ENCODE data around the gene NKAIN1.

DNA sequence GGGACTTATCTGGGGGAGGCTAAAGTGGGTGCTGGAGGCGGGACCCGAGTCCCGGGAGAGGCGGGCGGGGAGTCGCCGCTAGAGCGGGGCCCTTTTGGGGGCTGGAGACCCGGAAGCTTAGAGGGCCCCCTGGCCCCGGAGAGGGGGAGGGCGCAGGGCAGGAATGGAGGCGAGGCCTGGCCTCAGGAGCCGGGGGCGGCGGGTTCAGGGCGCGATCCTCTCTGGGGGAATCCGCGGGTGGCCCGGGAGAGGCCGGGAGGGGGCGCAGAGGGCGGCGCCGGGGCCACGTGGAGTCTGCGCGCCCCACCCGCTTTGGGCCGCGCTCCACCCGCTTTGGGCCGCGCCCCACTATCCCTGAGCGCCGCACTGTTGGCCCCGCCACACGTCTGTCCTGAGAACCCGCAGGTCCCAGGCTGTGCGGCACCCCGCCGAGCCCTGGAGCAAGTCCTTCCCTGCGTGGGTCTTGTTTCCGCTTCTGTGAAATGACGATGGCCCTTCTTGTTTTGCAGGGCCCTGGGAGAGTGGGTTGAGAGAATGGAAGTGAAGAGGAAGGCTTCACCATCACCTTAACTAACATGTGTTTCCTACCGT is 84.4 kb downstream of the NKAIN1 start:
- TF ChIP-seq, protein P1, sequence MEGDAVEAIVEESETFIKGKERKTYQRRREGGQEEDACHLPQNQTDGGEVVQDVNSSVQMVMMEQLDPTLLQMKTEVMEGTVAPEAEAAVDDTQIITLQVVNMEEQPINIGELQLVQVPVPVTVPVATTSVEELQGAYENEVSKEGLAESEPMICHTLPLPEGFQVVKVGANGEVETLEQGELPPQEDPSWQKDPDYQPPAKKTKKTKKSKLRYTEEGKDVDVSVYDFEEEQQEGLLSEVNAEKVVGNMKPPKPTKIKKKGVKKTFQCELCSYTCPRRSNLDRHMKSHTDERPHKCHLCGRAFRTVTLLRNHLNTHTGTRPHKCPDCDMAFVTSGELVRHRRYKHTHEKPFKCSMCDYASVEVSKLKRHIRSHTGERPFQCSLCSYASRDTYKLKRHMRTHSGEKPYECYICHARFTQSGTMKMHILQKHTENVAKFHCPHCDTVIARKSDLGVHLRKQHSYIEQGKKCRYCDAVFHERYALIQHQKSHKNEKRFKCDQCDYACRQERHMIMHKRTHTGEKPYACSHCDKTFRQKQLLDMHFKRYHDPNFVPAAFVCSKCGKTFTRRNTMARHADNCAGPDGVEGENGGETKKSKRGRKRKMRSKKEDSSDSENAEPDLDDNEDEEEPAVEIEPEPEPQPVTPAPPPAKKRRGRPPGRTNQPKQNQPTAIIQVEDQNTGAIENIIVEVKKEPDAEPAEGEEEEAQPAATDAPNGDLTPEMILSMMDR (IDR thresholded peaks at IDR 0.05; ENCODE audit: extremely low read depth in 1 of 2, insufficient read depth in 1 of 2, low read depth in 1 of 2, low read length in 2 of 2), result peak; percentile 25 to 44
- TF ChIP-seq EZH2 (IDR thresholded peaks at IDR 0.05; ENCODE audit: borderline replicate concordance, low read depth, low read length, severe bottlenecking), result no peak
- TF ChIP-seq POLR2AphosphoS5 (IDR thresholded peaks at IDR 0.05; ENCODE audit: insufficient read depth, low read depth, low read length), result peak; percentile 67
- TF ChIP-seq, protein P2, sequence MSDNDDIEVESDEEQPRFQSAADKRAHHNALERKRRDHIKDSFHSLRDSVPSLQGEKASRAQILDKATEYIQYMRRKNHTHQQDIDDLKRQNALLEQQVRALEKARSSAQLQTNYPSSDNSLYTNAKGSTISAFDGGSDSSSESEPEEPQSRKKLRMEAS (IDR thresholded peaks at IDR 0.05; ENCODE audit: insufficient read depth, insufficient read length), result peak; percentile 17
- peak; percentile 55 for TF ChIP-seq POLR2A (IDR thresholded peaks at IDR 0.05; ENCODE audit: low read depth, low read length)
- no peak for TF ChIP-seq GATA2 (IDR thresholded peaks at IDR 0.05; ENCODE audit: insufficient read depth, insufficient read length, low read depth, low read length)
- no peak for TF ChIP-seq FOS (IDR thresholded peaks at IDR 0.05; ENCODE audit: borderline replicate concordance, insufficient read depth, low read length)
- TF ChIP-seq JUN (IDR thresholded peaks at IDR 0.05; ENCODE audit: borderline replicate concordance, insufficient read depth, insufficient read length, low read depth), result no peak
- no peak for TF ChIP-seq MYC (IDR thresholded peaks at IDR 0.05; ENCODE audit: low read depth, low read length)
